Measurements from ENCODE around the gene KCNK13.

KCNK13 gene

GRCh38 chr14:90132821-90133570, 71.2 kb downstream of the KCNK13 start:
- DNase-seq (ENCODE audit: low read depth in 2 of 2): no peak

GRCh38 chr14:90136904-90137303, 75.1 kb downstream of the KCNK13 start:
- no peak for DNase-seq (ENCODE audit: low read depth in 2 of 2)

GRCh38 chr14:90137807-90138206, 76.0 kb downstream of the KCNK13 start:
- no peak for DNase-seq (ENCODE audit: low read depth in 2 of 2)

- no peak for DNase-seq (ENCODE audit: low read depth in 2 of 2)
These were observed 77.4 kb downstream of the KCNK13 start for GRCh38 chr14:90139199-90139598.

- DNase-seq (ENCODE audit: low read depth in 2 of 2): no peak
These were observed 78.6 kb downstream of the KCNK13 start for GRCh38 chr14:90140298-90140955.

- DNase-seq (ENCODE audit: low read depth in 2 of 2): no peak
These were observed 79.1 kb downstream of the KCNK13 start for GRCh38 chr14:90140956-90141316.

GRCh38 chr14:90153429-90153828, 91.6 kb downstream of the KCNK13 start:
- DNase-seq (ENCODE audit: low read depth in 2 of 2): no peak

- DNase-seq (ENCODE audit: low read depth in 2 of 2): no peak
These were observed 92.3 kb downstream of the KCNK13 start for GRCh38 chr14:90154110-90154509.

GRCh38 chr14:90159146-90159545, 97.4 kb downstream of the KCNK13 start:
- no peak for DNase-seq (ENCODE audit: low read depth in 2 of 2)

- no peak for DNase-seq (ENCODE audit: low read depth in 2 of 2)
These were observed 97.9 kb downstream of the KCNK13 start for GRCh38 chr14:90159688-90160087.

- DNase-seq (ENCODE audit: low read depth in 2 of 2): no peak
These were observed 99.3 kb downstream of the KCNK13 start for GRCh38 chr14:90161129-90161528.

- no peak for DNase-seq (ENCODE audit: low read depth in 2 of 2)
These were observed 106.8 kb downstream of the KCNK13 start for GRCh38 chr14:90168425-90169105.

- no peak for DNase-seq (ENCODE audit: low read depth in 2 of 2)
These were observed 113.8 kb downstream of the KCNK13 start for GRCh38 chr14:90175631-90176030.

- DNase-seq (ENCODE audit: low read depth in 2 of 2): no peak
These were observed 115.9 kb downstream of the KCNK13 start for GRCh38 chr14:90177539-90178189.

GRCh38 chr14:90179357-90179756, 117.6 kb downstream of the KCNK13 start:
- no peak for DNase-seq (ENCODE audit: low read depth in 2 of 2)

GRCh38 chr14:90179809-90180779, 118.3 kb downstream of the KCNK13 start:
- DNase-seq (ENCODE audit: low read depth in 2 of 2): no peak

GRCh38 chr14:90184094-90184493, 122.3 kb downstream of the KCNK13 start:
- DNase-seq (ENCODE audit: low read depth in 2 of 2): no peak

- DNase-seq (ENCODE audit: low read depth in 2 of 2): no peak
These were observed 122.9 kb downstream of the KCNK13 start for GRCh38 chr14:90184571-90185266.

GRCh38 chr14:90188588-90188987, 126.8 kb downstream of the KCNK13 start:
- no peak for DNase-seq (ENCODE audit: low read depth in 2 of 2)

- no peak for DNase-seq (ENCODE audit: low read depth in 2 of 2)
These were observed 129.4 kb downstream of the KCNK13 start for GRCh38 chr14:90191154-90191553.

GRCh38 chr14:90191585-90191984, 129.8 kb downstream of the KCNK13 start:
- DNase-seq (ENCODE audit: low read depth in 2 of 2): no peak
